PFSK-1 (cell line): ENCODE data around the gene SIVA1.

ENCODE experiments used
- POLR2AphosphoS5 ChIP-seq: IDR thresholded peaks from 2 replicates; pipeline ENCODE4 v1.6.1; 2012; ENCODE audit warnings: low read depth, mild to moderate bottlenecking, control low read depth, low read length, moderate library complexity
- SIN3A ChIP-seq: IDR thresholded peaks from 2 replicates; pipeline ENCODE4 v1.6.1; 2012; ENCODE audit warnings: mild to moderate bottlenecking, low read length, moderate library complexity, borderline replicate concordance; ENCODE audit not compliant: insufficient read depth

DNA sequence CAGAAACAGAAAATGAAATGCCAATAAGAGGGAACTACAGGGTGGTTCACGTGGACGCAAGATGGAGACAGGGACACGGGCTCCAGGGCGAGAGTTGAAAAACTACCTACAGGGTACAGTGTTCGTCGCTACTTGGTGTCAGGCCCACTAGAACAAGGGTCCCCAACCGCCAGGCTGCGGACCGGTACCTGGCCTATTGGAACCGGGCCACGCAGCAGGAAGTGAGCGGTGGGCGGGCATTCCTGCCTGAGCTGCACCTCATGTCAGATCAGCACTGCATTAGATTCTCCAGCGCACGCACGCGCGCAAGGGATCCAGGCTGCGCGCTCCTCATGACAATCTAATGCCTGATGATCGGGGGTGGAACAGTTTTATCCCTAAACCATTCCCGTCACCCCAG, 48.7 kb upstream of the SIVA1 start:
- TF ChIP-seq POLR2AphosphoS5 (no peak), SIN3A (no peak)
